Stimulated activated naive CD4-positive, alpha-beta T cell (primary cell): Measurements from ENCODE around the gene HEXD.
"Not testable (repeated sequence)": the region's sequence is repeated elsewhere in the genome, so short reads cannot be mapped to it uniquely, and the experiment has no call there.

Experiments
- DNase-seq, 6 experiments: peaks; one replicate each; lab custom pipeline; 2025; lab: John Stamatoyannopoulos, UW

The HEXD gene

GRCh38 chr17:82382220-82382932 lies 35.8 kb upstream of the HEXD start:
- not testable (repeated sequence) for DNase-seq

- DNase-seq: no peak
These were observed 35.3 kb upstream of the HEXD start for GRCh38 chr17:82382933-82383255.

- DNase-seq: no peak
These were observed 34.7 kb upstream of the HEXD start for GRCh38 chr17:82383411-82383810.

GRCh38 chr17:82384051-82384729 lies 34.0 kb upstream of the HEXD start:
- DNase-seq: no peak

- DNase-seq: no peak
These were observed 33.2 kb upstream of the HEXD start for GRCh38 chr17:82384730-82385481.

GRCh38 chr17:82385559-82386254 lies 32.4 kb upstream of the HEXD start:
- DNase-seq: no peak

- no peak for DNase-seq
These were observed 31.8 kb upstream of the HEXD start for GRCh38 chr17:82386255-82386831.

GRCh38 chr17:82386881-82387704 lies 31.1 kb upstream of the HEXD start:
- no peak for DNase-seq

- DNase-seq: no peak
These were observed 30.4 kb upstream of the HEXD start for GRCh38 chr17:82387705-82388106.

GRCh38 chr17:82388223-82388921 lies 29.8 kb upstream of the HEXD start:
- no peak for DNase-seq

- no peak for DNase-seq
These were observed 29.2 kb upstream of the HEXD start for GRCh38 chr17:82388922-82389283.

- DNase-seq: no peak
These were observed 28.8 kb upstream of the HEXD start for GRCh38 chr17:82389379-82389778.

GRCh38 chr17:82390015-82390859 lies 27.9 kb upstream of the HEXD start:
- DNase-seq: no peak

GRCh38 chr17:82390860-82391435 lies 27.2 kb upstream of the HEXD start:
- DNase-seq: no peak

GRCh38 chr17:82391496-82392066 lies 26.6 kb upstream of the HEXD start:
- no peak for DNase-seq

GRCh38 chr17:82392209-82392920 lies 25.8 kb upstream of the HEXD start:
- DNase-seq: no peak

- no peak for DNase-seq
These were observed 25.2 kb upstream of the HEXD start for GRCh38 chr17:82392941-82393340.

- DNase-seq: no peak
These were observed 23.9 kb upstream of the HEXD start for GRCh38 chr17:82394278-82394677.
